Calu3 (cell line): ENCODE results near the gene BMP6. TPM values are rescaled to one million over a fixed set of nuclear protein-coding genes. Genes with fewer than 3 reads are reported as not detected.

Experiments
- BruUV-seq: library from RNA; stranded (reverse); fragments of 400-500 nt; replicated peaks from 2 replicates; lab custom pipeline; 2021; lab: Mats Ljungman, UMichigan
- CTCF ChIA-PET: fragments of 300-600 bp; sonication (Branson Sonifier 250); formaldehyde crosslinking; loops from one replicate; lab custom pipeline; 2022; ENCODE audit warnings: antibody characterized with exemption; lab: Charles Lee
- DNase-seq: peaks from one replicate; pipeline ENCODE4 v3.0.0; 2022
- H3K27ac Mint-ChIP-seq: one replicate; pipeline ENCODE4 v1.8.0; 2022; ENCODE audit warnings: mixed read lengths; ENCODE audit not compliant: unreplicated experiment
- H3K27me3 Mint-ChIP-seq: one replicate; pipeline ENCODE4 v1.8.0; 2022; ENCODE audit warnings: mixed read lengths; ENCODE audit not compliant: unreplicated experiment
- H3K36me3 Mint-ChIP-seq: one replicate; pipeline ENCODE4 v1.8.0; 2022; ENCODE audit warnings: mild to moderate bottlenecking, moderate library complexity, mixed read lengths; ENCODE audit not compliant: insufficient read depth, unreplicated experiment
- H3K4me1 Mint-ChIP-seq: one replicate; pipeline ENCODE4 v1.8.0; 2022; ENCODE audit warnings: mild to moderate bottlenecking, low read depth, mixed read lengths; ENCODE audit not compliant: unreplicated experiment
- H3K4me3 Mint-ChIP-seq: one replicate; pipeline ENCODE4 v1.8.0; 2022; ENCODE audit warnings: mild to moderate bottlenecking, low read depth, moderate library complexity, mixed read lengths; ENCODE audit not compliant: unreplicated experiment
- H3K9me3 Mint-ChIP-seq: one replicate; pipeline ENCODE4 v1.8.0; 2022; ENCODE audit warnings: low read depth, mixed read lengths; ENCODE audit not compliant: unreplicated experiment
- CTCF ChIP-seq: fragments of 200-600 bp; IDR thresholded peaks from one replicate; pipeline ENCODE4 v1.8.0; 2022; ENCODE audit warnings: antibody characterized with exemption; ENCODE audit not compliant: unreplicated experiment
- intact Hi-C: fragments of 100-400 bp; cut with micrococcal nuclease; formaldehyde crosslinking; loops from one replicate; pipeline ENCODE4 v1.10.0; 2022; ENCODE audit not compliant: unreplicated experiment
- total RNA-seq: library from RNA; stranded (reverse); gene quantifications from 2 replicates; pipeline ENCODE4 v1.2.3, GENCODE V29; 2022

The BMP6 gene
- total RNA-seq, 1 experiment from 2014 or later, result 0.17 TPM

DNA sequence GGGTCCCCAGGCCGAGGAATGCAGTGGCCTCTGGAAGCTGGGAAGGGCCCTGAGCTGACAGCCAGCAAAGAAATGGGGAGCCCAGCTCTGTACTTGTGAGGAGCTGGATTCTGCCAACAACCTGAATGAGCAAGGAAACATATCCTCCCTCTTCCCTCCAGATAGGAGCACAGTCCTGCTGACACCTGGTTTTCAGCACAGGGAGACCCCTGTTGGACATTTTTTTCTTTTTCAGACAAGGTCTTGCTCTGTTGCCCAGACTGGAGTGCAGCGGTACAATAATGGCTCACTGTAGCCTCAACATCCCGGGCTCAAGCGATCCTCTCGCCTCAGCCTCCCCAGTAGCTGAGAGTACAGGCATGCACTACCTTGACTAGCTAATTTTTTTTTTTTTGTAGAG, 21.5 kb downstream of the BMP6 start:
- CTCF ChIA-PET, result no interaction called here
- no TSS peak for BruUV-seq

GRCh38 chr6:7747901-7748504, 22.1 kb downstream of the BMP6 start:
- no peak overlapping the region for H3K4me3 Mint-ChIP-seq
- no peak overlapping the region for H3K27ac Mint-ChIP-seq
- intact Hi-C loops, result no loop called here
- DNase-seq, result no peak
- CTCF ChIA-PET, result no interaction called here
- peaks cover 66% of the 10 kb centered on the region for H3K27me3 Mint-ChIP-seq
- BruUV-seq, result no TSS peak
- H3K4me1 Mint-ChIP-seq, result no peaks in the 10 kb centered on the region
- H3K36me3 Mint-ChIP-seq, result no peaks in the 10 kb centered on the region
- no peaks in the 10 kb centered on the region for H3K9me3 Mint-ChIP-seq
- TF ChIP-seq CTCF, result no peak

More for the DNA sequence above, 21.5 kb downstream of the BMP6 start:
- TF ChIP-seq CTCF, result no peak
- H3K9me3 Mint-ChIP-seq, result no peaks in the 10 kb centered on the region
- H3K27me3 Mint-ChIP-seq, result peaks cover 68% of the 10 kb centered on the region
- no peak overlapping the region for H3K4me3 Mint-ChIP-seq
- no peak overlapping the region for H3K27ac Mint-ChIP-seq
- H3K36me3 Mint-ChIP-seq, result no peaks in the 10 kb centered on the region
- no peak for DNase-seq
- intact Hi-C loops, result no loop called here
- H3K4me1 Mint-ChIP-seq, result no peaks in the 10 kb centered on the region

DNA sequence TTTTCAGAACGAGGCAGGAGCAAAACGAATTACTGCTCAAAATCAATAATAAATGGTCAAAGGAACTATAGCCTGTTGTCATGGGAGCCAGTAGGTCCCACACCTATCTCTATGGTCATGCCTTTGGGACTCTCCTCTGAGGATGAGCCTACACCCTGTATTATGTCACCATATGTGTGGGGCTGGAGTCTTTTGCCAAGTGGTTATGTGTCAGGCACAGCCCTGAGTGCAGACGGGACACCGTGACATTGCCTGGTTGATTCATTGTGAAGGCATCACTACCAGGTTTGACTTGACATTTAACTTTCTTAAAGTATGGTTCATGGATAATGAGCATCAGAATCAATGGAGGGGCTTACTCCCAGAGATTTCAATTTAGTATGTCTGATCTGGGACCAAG, 23.6 kb downstream of the BMP6 start:
- Mint-ChIP-seq H3K4me3 (no peak overlapping the region), H3K27ac (no peak overlapping the region), H3K27me3 (peaks cover 62% of the 10 kb centered on the region), H3K4me1 (no peaks in the 10 kb centered on the region), H3K36me3 (no peaks in the 10 kb centered on the region), H3K9me3 (no peaks in the 10 kb centered on the region)
- no peak for DNase-seq
- intact Hi-C loops, result no loop called here
- BruUV-seq, result no TSS peak
- no peak for TF ChIP-seq CTCF
- CTCF ChIA-PET, result no interaction called here

DNA sequence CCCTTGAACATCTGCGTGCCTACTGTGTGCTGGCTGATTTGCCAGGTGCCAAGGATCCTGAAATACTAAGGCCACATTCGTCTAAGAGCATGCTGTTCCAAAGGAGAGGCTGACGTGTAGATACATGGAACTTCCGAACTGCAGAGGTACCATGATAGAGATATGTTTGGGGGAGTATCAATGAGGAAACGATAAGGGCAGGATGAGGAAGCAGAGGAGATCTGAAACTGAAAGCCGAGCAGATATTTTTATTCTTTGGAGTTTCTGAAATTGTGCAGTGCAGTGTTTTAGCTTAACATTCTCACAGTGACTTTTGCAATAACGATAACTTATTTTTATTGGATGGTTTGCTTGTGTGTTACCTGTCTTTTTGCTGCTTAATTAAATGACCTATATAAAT, 24.3 kb downstream of the BMP6 start:
- TF ChIP-seq CTCF, result no peak
- no TSS peak for BruUV-seq
- Mint-ChIP-seq H3K4me3 (no peak overlapping the region), H3K36me3 (no peaks in the 10 kb centered on the region), H3K4me1 (no peaks in the 10 kb centered on the region), H3K9me3 (no peaks in the 10 kb centered on the region), H3K27ac (no peak overlapping the region), H3K27me3 (peaks cover 62% of the 10 kb centered on the region)
- intact Hi-C loops, result no loop called here
- DNase-seq, result no peak
- CTCF ChIA-PET, result interaction anchor here (0.6 kb wide), 1 partner anchor 1661 kb away, joined by 3 read pairs; no protein-coding TSS in a partner anchor
